IPS-11a (cell line): Measurements from ENCODE around the gene EGFL7.

Experiments used
- H3K4me3 ChIP-seq: one replicate; pipeline ENCODE4 v1.5.1; 2013; ENCODE audit warnings: low read depth, low read length, control low read depth

The EGFL7 gene

GRCh38 chr9:136643596-136644342 is 18.9 kb upstream of the EGFL7 start:
- no peak overlapping the region for H3K4me3 ChIP-seq

- H3K4me3 ChIP-seq = no peak overlapping the region
These were observed 18.4 kb upstream of the EGFL7 start for GRCh38 chr9:136644343-136644592.

DNA sequence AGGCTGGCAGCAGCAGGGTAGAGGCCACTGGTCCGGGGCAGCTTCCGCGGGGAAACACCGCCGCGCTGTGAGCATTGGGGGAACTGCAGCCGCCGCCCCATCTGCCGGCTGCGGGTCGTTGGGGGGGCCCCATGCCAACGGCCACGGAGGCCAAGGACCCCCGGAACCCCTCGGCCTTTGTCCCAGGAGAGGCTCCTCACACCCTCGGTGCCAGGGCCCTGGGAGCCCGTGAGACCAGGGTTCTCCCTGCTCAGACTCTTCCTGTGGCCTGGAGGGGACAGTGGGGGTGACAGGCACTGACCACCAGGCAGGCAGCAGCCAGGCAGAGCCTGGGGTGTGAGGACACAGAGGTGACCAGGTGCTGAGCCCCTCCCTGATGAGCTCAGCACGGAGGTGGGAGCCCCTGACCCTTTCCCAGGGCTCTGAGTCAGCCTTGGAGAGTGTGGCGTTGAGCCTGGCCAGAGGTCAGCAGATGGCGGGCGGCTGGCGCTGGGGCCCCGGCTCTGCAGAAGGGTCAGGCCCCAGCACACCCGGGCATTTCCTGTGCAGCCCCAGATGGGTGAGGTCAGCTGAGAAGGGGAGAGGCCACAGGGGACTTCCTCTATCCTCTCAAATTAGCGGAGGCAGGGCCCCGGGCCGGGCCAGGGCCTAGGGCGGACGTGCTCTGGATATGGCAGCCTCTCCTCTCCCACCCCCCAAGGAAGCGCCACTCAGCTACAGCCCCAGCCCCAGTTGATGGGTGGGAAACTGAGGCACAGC is 17.9 kb upstream of the EGFL7 start:
- H3K4me3 ChIP-seq = no peak overlapping the region

DNA sequence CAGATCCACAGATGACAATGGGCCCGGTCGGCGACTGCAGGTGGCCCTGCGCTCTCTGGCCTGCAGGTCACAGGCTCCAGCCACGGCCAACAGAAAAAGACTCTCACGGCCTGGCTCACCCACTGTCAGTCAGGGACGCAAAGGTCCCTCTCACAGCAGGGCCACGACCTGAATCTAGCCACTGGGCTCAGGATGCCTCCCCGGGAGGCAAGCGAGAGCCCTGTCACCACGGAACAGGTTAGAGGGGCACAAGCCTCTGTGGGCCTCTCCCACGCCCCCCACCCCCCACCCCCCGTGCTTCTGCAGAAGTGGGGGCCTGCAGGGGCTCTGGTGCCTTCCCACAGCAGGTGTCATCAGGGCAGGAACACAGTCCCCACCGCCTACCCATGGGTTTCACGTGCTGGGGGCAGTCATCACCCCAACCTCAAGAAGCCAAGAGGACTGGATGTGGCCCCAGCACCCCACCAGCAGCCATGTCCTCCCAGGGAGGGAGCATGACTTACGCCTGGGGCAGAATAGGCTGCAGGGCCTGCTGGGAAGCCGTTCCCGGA is 17.3 kb upstream of the EGFL7 start:
- no peak overlapping the region for H3K4me3 ChIP-seq

DNA sequence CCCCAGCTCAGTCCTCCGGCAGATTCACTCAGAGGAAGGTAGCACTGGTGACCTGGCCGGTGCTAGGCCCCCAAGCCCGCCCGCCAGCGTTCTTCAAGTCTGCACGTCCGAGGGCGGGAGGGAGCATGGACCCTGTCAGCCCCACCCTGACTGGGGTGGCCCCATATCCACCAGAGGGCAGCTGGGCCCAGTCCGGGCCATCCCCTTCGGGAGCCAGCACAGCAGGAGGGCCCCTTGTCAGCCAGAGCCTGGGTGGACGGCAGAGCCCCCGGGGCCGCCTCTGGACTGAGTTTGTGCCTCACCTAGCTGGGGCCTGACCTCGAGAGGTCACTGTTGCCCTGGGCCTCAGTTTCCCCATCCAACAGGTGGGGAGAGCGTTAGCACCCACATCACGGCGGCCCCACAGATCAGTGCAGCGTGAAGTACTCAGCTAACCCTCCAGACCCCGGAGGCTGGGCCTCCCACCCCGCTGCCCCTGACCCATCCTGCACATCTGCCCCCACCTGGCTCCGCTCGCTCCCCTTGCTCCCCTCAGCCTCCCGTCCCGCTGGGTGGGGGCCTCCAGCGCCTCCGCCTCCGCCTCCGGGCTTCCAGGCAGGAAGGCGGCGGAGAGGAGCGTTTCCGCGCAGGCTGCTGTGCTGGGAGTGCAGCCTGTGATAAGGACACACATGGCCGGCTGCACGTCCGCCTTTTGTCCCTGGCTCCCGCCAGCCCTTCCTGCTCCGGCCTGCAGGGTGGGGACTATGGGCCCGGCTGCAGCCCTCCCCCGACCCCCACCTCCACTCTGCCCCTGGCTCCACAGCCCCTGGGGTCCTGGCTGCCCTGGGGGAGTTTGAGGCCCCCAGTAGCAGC is 16.6 kb upstream of the EGFL7 start:
- H3K4me3 ChIP-seq = no peak overlapping the region

DNA sequence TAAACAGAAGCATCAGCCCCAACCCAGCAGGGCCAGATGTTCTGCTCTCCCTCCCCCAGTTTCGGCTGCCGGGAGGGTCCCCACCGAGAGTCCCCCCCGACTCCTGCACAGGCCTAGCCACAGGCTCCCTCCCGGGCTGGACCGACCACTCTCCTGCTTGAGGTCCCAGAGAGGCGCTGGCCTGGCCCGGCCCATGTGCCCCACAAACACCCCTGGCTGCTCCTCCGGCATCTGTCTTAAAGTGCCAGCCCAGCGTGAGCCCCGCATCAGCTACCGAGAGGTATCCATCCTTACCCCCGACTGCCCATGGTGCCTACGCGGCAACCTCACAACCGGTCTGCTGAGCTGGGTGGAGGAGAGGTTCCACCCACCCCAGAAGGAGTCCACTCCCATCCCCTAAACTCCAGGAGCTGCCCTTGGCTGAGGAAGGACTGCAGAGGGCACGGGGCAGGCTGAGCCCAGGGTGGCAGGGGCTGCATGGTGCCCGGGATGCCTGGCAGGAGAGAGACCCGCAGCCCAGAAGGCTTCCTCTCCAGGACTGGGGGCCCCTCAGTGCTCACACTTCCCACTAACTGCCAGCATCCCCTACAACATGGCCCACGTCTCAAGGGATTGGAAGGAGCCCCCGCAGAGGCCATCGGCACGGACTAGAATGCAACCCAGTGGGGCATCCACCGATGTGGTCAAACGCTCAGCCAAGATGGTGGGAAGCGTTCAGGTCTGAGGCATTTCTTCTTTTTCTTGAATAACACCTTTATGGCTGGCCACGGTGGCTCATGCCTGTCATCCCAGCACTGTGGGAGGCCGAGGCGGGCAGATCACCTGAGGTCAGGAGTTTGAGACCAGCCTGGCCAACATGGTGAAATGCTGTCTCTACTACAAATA is 15.6 kb upstream of the EGFL7 start:
- H3K4me3 ChIP-seq = no peak overlapping the region

- no peak overlapping the region for H3K4me3 ChIP-seq
These were observed 14.0 kb upstream of the EGFL7 start for GRCh38 chr9:136648751-136649150.

GRCh38 chr9:136650021-136650420 is 12.7 kb upstream of the EGFL7 start:
- H3K4me3 ChIP-seq = no peak overlapping the region

DNA sequence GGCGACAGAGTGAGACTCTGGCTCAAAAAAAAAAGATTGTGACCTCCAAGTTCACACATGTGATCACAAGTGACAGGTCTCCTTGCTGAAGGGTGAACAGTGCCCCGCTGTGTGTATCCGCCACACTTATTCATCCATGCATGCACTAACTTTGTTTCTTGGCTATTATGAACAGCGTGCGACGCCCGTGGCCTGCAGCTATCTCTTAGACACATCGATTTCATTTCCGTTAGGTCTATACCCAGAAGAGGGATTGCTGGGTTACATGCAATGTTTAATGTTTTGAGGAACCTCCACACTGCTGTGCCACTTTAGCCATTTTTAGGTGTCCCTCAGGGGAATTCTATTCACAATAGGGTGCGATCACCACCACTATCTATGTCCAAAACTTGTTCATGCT is 12.1 kb upstream of the EGFL7 start:
- H3K4me3 ChIP-seq = no peak overlapping the region

DNA sequence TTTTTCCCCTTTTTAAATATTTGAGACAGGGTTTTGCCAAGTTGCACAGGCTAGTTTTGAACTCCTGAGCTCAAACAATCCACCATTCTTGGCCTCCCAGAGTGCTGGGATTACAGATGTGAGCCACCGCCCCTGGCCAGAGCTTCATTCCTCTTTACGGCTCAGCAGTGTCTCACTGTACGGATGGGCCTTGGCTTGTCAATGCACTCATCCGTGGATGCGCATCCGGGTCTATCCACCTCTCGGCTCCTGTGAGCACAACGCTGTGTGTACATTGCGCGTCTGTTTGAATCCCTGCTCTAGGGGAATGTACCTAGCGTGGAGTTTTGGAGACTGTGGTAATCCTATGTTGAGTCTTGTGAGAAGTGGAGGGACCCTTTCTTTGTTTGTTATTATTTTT is 10.9 kb upstream of the EGFL7 start:
- H3K4me3 ChIP-seq = no peak overlapping the region

DNA sequence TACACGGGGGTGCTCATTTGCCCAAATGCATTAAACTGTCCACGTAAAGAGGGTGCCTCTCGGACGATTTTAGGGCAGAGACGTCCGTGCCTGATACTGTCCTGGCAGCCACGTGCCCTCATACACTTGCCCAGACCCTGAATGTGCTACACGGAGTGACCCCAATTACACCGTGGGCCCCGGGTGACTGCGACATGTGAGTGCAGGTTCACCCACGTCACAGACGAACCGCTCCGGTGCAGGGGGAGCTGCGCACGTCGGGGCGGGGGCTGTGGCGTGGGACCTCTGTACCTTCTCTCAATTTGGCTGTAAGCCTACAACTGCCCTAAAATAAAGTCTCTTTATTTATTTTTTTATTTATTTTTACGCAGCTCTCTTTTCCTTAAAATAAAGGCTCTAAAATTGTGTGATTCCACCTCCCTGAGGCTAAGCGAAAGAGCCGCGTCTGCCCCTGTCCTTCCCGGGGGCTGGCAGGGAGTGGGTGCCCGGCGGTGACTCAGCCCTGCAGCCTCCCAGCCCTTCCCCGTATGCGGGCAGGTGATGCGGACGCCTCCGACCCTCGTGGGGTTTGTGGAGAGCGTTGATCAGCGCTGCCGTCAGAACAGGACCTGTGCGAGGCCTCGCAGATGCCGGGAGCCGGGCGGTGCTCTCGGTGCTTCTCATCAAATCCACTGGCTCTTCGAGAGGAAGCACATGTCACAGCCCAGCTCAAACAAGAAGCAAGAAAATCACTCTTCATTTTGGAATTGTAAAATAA is 9.2 kb upstream of the EGFL7 start:
- no peak overlapping the region for H3K4me3 ChIP-seq

DNA sequence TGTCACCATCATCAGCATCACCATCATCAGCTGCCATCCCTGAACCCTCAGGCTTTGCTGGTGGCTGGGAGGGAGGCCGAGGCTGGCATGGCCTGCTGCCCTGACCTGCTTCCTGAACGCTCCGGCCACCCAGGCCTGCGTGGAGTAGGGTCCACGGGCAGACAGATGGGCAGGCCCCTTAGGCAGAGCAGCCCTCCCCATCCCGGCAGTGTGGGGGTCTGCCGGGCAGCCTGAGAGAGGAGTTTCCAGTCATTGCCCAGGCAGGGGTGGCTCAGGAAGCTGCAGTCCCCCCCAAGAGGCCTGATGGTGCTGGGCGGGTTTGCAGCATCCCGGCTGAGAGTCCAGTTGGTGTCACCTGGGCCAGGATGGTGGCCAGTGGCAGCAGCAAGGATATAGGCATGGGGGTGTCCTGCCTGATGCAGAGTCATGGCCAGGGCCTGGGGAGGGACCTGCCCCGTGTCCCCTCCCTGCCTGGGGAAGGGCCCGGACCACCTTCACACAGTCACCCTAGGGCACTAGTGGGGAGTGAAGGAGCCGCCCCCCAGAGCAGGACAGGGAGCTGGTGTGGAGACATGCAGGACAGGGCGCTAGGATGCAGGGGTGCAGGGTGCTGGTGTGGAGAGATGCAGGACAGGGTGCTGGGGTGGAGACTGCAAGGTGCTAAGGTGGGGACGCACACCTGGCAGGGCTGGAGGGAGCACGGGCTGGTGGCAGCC is 7.7 kb upstream of the EGFL7 start:
- no peak overlapping the region for H3K4me3 ChIP-seq

DNA sequence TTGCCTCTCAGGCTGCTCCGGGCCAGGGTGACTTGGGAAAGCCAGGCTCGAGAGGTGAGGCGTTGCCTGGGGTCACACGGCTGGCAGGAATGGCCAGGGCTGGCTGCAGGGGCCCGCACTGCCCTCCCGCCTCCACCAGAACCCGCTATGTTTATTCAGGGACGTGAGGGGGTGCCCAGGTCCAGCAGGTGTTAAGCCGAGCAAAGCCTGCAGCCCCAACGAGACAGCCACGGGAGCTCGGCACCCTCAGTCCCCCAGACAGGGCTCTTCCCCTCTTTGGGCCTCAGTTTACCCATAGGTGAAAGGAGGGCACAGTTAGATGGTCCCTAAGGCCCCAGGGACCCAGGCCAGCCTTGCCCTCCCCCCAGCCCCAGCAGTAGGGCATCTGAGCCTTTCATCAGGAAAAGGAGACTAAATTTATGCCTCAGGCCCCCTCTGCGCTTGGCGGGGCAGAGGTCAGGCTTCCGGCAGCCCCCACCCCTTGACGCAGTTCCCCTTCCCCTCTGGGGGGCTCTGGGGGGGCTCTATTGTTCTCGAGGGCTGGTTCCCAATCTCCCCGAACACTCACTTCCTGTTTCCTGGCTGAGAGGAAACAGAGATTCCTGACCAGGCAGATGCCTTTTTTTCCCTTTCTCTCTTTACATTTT is 7.1 kb upstream of the EGFL7 start:
- H3K4me3 ChIP-seq = no peak overlapping the region

DNA sequence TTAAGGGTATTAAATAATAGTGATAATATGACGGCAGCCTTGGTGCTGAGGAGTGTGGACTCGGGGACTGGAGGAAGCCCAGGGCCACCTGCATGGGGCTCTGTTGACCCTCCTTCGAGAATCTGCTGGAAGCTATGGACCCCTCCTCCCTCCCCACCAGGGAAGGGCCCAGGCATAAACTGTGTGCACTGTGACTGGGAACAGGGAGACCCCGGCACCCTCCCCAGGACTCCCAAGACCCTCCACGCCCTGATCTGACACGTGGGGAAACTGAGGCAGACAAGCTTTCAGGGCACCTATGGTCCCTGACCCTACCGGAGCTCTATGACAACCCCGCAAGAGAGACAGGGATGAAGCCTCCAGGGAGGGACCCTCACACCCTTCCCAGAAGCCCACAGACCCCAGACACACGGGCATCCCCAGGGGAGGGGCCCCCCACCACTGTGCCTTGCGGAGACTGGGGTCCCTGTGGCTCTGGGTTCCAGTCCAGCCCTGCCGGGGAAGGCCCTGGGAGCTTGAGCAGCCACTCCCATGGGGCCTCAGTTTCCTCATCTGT is 6.5 kb upstream of the EGFL7 start:
- no peak overlapping the region for H3K4me3 ChIP-seq

DNA sequence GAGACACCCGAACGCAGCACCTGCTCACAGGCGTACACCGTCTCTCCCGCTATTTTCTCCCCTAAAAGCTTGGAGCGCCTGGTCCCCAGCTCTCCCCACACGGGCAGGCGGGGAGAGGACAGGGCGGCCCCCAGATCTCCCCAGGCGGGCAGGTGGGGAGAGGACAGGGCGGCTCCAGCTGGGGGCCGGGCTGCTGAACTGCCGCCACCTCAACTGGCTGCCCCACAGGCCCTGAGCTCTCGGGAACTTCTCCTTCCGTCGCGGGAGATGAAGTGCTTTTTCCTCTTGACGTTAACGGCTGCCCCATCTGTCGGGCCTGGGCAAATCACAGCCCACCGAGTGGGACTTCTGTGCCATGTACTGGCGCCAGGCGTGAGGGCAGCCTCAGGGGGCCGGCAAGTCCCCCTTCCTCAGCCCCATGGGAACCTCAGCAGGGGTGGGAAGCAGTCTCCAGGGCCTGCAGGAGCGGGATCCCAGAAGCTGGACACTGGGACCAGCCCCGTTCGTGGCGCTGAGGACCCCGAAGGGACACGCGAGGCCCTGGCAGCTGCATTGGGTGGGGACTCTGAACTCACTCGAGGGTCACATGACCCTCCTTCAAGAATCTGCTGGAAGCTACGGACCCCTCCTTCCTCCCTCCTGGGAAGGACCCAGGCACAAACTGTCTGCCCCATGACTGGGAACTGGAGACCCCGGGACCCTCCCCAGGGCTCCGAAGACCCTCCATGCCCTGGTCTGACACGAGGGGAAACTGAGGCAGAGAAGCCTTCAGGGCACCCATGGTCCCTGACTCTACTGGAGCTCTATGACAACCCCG is 5.7 kb upstream of the EGFL7 start:
- no peak overlapping the region for H3K4me3 ChIP-seq

DNA sequence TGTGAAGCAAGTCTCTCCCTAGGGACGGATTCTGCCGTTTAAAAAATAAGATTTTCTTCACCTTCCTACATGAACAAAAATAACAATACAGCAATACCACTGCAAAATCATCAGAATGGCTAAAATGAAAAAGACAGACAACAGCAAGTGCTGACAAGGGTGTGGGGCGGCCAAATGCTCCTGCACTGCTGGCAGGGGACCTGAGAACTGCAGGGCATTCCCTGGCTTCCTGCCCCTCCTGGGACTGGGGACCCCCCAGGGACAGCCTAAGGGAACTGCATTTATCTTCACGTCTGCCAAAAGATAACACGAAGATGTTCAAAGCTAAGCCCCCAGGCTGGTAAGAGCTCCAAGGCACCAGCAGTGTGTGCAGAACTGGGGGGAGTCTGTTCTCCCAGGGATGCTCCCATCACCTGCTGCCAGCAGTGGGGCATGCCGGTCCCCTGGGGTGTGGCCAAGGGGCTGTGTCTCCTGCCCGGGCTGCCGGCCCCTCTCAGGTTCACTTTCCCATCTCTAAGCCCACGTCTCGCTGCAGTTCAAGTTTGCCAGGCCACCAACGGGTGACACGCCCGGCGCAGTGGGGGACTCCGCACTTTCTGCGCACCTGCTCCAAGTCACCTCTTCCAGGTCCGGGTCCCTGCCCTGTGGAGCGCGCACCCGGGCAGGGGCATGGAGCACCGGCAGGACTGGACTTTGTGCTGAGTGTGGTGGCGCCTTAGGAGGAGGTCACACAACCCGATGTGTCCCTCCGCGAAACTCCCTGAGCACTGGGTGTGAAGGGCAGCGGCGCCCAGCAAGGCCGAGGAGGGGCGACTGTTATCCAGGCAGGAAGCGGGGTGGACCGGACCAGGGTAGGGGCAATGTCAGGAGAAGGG is 4.5 kb upstream of the EGFL7 start:
- H3K4me3 ChIP-seq = no peak overlapping the region
